ENCODE measurements around the gene AMPD3. TPM values are rescaled to one million over a fixed set of nuclear protein-coding genes. Genes with fewer than 3 reads are reported as not detected.
A peak's percentile ranks its signal among the peaks of the same experiment; 100 is the strongest.

Gene AMPD3
- total RNA-seq, 1 experiment from 2014 or later = 17.4 TPM

DNA sequence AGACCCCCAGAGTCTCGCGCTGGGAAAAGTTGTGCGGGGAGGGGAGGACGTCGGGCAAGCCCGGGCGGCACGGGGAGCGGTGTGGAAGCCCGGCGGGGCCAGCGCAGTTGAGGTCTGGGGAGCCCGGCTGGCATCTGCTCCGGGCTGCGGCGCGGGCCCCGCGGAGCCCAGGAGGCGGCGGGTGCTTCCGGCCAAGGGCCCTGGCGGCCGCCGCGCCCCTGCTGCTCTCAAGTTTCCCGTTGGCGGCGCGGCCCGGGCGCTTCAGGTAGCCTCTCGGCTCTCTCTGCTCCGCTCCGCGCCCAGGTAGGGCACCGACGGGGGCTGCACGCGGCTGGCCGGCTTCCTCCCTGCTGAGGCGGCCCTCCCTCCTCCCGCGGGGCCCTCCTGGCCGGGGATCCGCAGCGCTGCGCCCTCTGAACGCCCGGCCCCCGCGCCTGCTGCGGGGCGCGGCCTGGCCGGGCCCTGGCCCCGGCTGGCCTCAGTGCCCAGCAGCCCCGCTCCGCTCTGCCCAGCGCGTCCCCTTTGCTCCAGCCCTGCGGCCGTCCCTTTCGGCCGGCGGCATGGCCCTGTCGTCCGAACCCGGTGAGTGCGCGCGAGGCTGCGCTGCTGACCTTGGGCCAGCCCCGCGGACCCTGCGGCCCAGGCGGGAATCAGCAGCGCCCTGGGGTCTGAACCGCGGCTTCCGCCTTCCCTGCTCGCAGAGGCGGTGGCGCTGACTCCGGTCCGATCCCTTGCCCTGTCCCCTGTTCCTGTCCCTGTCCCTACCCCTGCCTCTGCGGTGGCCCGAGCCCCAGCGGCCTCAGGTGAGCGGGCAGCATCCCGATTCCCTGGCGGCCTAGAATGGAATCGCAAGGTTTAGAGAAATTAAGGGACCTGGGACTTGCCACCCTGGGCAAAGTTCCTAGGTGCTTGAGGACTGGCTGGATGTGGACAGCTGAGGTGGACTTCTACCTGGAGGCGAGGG, 4.3 kb upstream of the AMPD3 start:
- no peaks in the 10 kb centered on the region for H4K20me1 ChIP-seq (ENCODE audit: insufficient read depth)
- H3K79me2 ChIP-seq (ENCODE audit: low read depth) = peaks cover 4% of the 10 kb centered on the region; the same call in 1 of the 2 replicates
- H3K27me3 ChIP-seq (ENCODE audit: insufficient read depth, low read depth) = no peaks in the 10 kb centered on the region
- H3K9me3 ChIP-seq (ENCODE audit: insufficient read depth, low read depth) = no peaks in the 10 kb centered on the region
- no TSS peak for BruUV-seq (replicated peaks)
- ChIA-PET POLR2A (ENCODE audit: unreplicated experiment) (interaction anchor here (0.6 to 0.7 kb wide), 2 partner anchors 207 to 650 kb away, joined by 3 to 4 read pairs; no protein-coding TSS in a partner anchor), CTCF (no interaction called here)
- peak overlapping the region; percentile 13; the same call in 1 of the 2 replicates for H3K27ac ChIP-seq
- H3K4me1 ChIP-seq (replicated peaks; ENCODE audit: insufficient read depth) = peaks cover 38% of the 10 kb centered on the region
- peak overlapping the region; percentile 83 for H2AFZ ChIP-seq
- H3K9me2 ChIP-seq (ENCODE audit: insufficient read depth) = no peaks in the 10 kb centered on the region
- peak overlapping the region; percentile 61 for H3K4me2 ChIP-seq
- H3K36me3 ChIP-seq (ENCODE audit: low read depth) = no peaks in the 10 kb centered on the region
- intact Hi-C loops (cut with micrococcal nuclease; ENCODE audit: unreplicated experiment) = loop anchor here (1.0 kb wide), 1 partner anchor 44 kb away; no protein-coding TSS in a partner anchor
- peak; percentile 47 to 63 for DNase-seq
- H3F3A ChIP-seq (ENCODE audit: insufficient read depth, low read depth) = peaks cover 9% of the 10 kb centered on the region
- peak overlapping the region; percentile 64 for H3K4me3 ChIP-seq
- TF ChIP-seq, protein P1, sequence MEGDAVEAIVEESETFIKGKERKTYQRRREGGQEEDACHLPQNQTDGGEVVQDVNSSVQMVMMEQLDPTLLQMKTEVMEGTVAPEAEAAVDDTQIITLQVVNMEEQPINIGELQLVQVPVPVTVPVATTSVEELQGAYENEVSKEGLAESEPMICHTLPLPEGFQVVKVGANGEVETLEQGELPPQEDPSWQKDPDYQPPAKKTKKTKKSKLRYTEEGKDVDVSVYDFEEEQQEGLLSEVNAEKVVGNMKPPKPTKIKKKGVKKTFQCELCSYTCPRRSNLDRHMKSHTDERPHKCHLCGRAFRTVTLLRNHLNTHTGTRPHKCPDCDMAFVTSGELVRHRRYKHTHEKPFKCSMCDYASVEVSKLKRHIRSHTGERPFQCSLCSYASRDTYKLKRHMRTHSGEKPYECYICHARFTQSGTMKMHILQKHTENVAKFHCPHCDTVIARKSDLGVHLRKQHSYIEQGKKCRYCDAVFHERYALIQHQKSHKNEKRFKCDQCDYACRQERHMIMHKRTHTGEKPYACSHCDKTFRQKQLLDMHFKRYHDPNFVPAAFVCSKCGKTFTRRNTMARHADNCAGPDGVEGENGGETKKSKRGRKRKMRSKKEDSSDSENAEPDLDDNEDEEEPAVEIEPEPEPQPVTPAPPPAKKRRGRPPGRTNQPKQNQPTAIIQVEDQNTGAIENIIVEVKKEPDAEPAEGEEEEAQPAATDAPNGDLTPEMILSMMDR (conservative IDR thresholded peaks at IDR 0.05) = peak; percentile 76
- TF ChIP-seq EZH2 (IDR thresholded peaks at IDR 0.05; ENCODE audit: low read depth) = no peak

DNA sequence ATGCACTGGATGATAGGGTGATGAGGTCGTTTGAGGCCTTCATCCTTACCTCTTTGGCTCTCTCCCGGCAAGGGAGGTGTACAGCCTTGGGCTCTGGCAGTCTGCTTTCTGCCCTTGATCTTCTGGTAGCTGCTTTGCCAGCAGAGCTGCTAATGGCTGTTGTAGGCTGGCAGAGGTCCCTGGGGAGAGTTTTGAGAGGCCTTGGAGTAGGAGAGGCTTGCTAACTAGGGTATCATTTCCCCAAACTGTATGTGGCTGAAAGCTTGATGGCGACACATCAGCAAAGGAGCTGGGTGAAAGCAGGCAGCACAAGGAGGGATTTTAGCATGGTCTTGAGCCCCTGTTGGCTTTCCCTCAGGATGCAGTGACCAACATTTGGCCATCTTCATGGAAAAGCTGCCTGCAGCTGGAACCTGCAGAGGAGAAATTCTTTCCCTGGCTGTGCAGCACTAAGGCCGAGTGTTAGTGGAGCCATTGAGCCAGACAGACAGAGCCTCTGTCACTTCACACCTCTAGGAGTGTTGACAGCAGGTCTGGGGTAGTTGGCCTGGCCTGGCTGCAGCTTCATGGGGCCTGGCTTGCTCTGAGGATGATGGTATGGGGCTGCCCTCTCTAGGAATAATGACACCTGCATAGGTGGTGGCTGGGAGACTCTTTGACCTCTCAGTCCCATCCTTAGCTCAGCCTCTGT, 3.5 kb upstream of the AMPD3 start:
- no peaks in the 10 kb centered on the region for H3K9me3 ChIP-seq (ENCODE audit: insufficient read depth, low read depth)
- H3K4me1 ChIP-seq (replicated peaks; ENCODE audit: insufficient read depth) = peaks cover 43% of the 10 kb centered on the region
- intact Hi-C loops (cut with micrococcal nuclease; ENCODE audit: unreplicated experiment) = no loop called here
- ChIA-PET POLR2A (ENCODE audit: unreplicated experiment) (interaction anchor here (0.6 to 0.7 kb wide), 2 partner anchors 208 to 651 kb away, joined by 3 to 4 read pairs; no protein-coding TSS in a partner anchor), CTCF (interaction anchor here (0.6 to 0.9 kb wide), 2 partner anchors 40 to 45 kb away, joined by 4 to 5 read pairs; no protein-coding TSS in a partner anchor)
- no peaks in the 10 kb centered on the region for H3K36me3 ChIP-seq (ENCODE audit: low read depth)
- H3K27ac ChIP-seq = no peak overlapping the region
- peak overlapping the region; percentile 61 for H3K4me2 ChIP-seq
- H3K4me3 ChIP-seq = peak overlapping the region; percentile 64; the same call in 1 of the 2 replicates
- peaks cover 4% of the 10 kb centered on the region; the same call in 1 of the 2 replicates for H3K79me2 ChIP-seq (ENCODE audit: low read depth)
- no peaks in the 10 kb centered on the region for H4K20me1 ChIP-seq (ENCODE audit: insufficient read depth)
- H2AFZ ChIP-seq = no peak overlapping the region
- no peaks in the 10 kb centered on the region for H3K27me3 ChIP-seq (ENCODE audit: insufficient read depth, low read depth)
- H3F3A ChIP-seq (ENCODE audit: insufficient read depth, low read depth) = peaks cover 16% of the 10 kb centered on the region
- TF ChIP-seq, protein P1 (conservative IDR thresholded peaks at IDR 0.05) = peak; percentile 26; the same call in 1 of the 2 replicates
- TF ChIP-seq EZH2 (IDR thresholded peaks at IDR 0.05; ENCODE audit: low read depth) = no peak
- BruUV-seq (replicated peaks) = TSS peak; percentile 34
- no peaks in the 10 kb centered on the region for H3K9me2 ChIP-seq (ENCODE audit: insufficient read depth)
- no peak for DNase-seq

DNA sequence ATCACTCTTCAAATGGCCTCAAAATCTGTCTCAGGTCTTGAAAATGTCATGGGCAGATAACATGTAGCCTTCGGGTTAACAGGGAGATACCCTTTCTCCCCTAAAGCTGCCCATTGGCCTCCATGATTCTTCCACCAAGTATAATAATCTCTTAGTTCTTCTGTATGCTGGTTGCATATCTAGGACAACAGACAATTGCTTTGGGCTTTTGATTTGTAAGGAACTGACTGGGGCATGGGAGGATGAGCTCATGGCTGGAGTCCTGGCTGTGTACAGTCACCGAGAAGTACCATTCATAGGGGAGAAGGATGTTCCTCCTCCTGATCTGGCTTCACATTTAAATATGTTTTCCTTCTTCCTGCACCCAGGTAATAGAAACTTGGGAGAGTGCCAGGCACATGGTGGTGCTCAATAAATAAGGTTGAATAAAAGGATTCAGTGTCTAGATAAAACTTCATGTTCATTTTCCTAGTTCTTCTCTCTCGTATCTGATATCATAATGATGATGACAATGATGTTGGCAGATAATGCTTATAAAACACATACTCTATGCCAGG, 2.8 kb upstream of the AMPD3 start:
- CTCF ChIA-PET = interaction anchor here (0.6 to 0.9 kb wide), 2 partner anchors 41 to 46 kb away, joined by 4 to 5 read pairs; no protein-coding TSS in a partner anchor
- H3K4me2 ChIP-seq = no peak overlapping the region
- H3K4me3 ChIP-seq = no peak overlapping the region
- no TSS peak for BruUV-seq (replicated peaks)
- H3K79me2 ChIP-seq (ENCODE audit: low read depth) = peaks cover 8% of the 10 kb centered on the region
- H2AFZ ChIP-seq = no peak overlapping the region
- no peaks in the 10 kb centered on the region for H4K20me1 ChIP-seq (ENCODE audit: insufficient read depth)
- H3K27me3 ChIP-seq (ENCODE audit: insufficient read depth, low read depth) = no peaks in the 10 kb centered on the region
- peaks cover 50% of the 10 kb centered on the region for H3K4me1 ChIP-seq (replicated peaks; ENCODE audit: insufficient read depth)
- no peaks in the 10 kb centered on the region for H3K9me2 ChIP-seq (ENCODE audit: insufficient read depth)
- intact Hi-C loops (cut with micrococcal nuclease; ENCODE audit: unreplicated experiment) = no loop called here
- no peak overlapping the region for H3K27ac ChIP-seq
- no peak for DNase-seq
- no peaks in the 10 kb centered on the region for H3K9me3 ChIP-seq (ENCODE audit: insufficient read depth, low read depth)
- POLR2A ChIA-PET (ENCODE audit: unreplicated experiment) = no interaction called here
- no peak for TF ChIP-seq EZH2 (IDR thresholded peaks at IDR 0.05; ENCODE audit: low read depth)
- TF ChIP-seq, protein P1 (conservative IDR thresholded peaks at IDR 0.05) = no peak
- peaks cover 18% of the 10 kb centered on the region for H3F3A ChIP-seq (ENCODE audit: insufficient read depth, low read depth)
- no peaks in the 10 kb centered on the region for H3K36me3 ChIP-seq (ENCODE audit: low read depth)
